Activated naive CD4-positive, alpha-beta T cell treated with anti-CD3 and anti-CD28 coated beads, Interleukin-2, amount 10 ng/mL, durations not matched to agents 5 hours and 36 hours (primary cell): ENCODE data around the gene SPTA1. TPM values are rescaled to one million over a fixed set of nuclear protein-coding genes. Genes with fewer than 3 reads are reported as not detected.

Experiments
- total RNA-seq, 2 experiments: library from RNA; stranded (reverse); gene quantifications; one replicate each; pipeline ENCODE4 v1.2.3, GENCODE V29; 2021

The SPTA1 gene
- not detected for total RNA-seq

DNA sequence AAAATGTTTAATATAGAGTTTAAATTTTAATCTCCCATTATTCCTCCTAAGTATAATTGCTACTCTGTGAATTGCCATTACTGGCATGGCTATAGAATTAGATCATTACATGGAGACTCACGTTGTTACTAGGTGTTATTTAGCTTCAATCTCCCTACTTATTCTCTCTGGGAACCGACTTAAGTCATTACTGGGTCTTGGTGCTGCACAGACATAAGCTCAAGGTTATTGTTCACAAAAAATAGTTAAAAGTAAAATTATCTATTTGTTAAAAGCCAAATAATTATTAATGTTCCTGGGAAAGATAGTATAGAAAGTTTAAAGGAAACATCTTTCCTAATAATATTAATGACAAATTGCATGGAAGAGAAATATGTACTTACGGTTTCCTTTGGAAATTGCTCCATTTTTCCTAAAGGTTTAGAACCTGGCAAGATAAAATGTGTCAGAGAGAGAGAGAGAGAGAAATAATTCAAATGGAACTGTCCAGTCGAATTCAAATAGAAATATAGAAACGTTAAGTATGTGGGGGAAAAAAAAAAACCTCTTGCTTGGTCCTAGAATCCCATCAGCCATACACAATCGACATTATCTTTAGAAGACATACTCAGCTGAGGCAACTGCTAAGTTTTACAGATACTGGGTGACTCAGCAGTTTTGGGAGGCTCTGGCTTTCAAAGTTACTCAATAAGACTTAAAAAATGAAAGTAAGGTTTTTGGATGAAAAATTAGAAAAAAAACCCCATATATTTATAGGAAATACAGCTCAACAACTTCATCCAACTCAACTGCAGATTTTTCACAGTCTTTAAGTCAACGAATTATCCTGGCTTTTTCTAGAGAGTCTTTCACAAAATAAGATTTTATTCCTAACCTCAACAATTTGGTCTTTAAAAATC is at the start of gene SPTA1:
SPTA1 (minus strand) TSS at position 605 of the 899 bp plus-strand sequence; CDS start at position 407, 198 bp downstream.

DNA sequence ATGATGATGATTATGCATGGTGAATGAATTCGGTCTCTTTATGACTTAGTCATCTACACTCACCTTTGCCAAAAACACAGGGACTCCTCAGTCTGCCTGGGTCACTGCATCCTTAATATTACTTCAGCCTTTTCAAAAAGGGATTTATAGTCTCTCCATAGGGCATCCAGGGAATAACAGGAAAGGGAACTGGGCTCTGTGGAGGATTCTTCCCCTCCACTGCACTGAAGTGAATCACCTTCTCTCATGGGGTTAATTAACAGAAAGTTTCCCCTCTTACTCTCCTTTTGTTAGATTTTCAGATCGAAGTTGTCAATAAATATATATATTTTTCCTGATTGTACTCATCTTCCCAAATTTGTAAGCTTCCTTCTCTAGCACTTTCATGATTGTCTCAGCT is 34.1 kb upstream of the SPTA1 start, which contains the start of gene OR6K3:
OR6K3 (minus strand) TSS at position 101 of the 400 bp plus-strand sequence. CDS start 2,605 bp downstream, outside the sequence.

DNA sequence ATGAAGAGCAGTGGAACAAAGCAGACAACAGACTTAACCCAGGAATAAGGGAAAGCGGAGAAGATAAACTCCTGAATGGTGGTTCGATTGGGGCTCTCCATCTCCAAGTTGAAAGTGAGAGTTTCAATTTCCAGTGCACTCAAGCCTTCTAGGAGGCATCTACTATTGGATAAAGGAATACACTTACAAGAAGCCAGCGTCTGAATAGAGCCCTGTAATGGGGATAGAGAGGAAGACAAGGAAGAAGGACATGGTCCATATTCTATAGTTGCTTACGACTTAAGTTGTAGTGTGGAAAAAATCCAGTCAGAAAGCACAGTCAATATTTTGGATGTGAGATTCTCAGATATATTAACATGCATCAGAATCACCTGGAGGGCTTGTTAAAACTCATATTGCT is 14.0 kb upstream of the SPTA1 start, which contains the start of gene OR6K2:
OR6K2 (minus strand) TSS at position 101 of the 400 bp plus-strand sequence; CDS start at position 101, 0 bp downstream.

DNA sequence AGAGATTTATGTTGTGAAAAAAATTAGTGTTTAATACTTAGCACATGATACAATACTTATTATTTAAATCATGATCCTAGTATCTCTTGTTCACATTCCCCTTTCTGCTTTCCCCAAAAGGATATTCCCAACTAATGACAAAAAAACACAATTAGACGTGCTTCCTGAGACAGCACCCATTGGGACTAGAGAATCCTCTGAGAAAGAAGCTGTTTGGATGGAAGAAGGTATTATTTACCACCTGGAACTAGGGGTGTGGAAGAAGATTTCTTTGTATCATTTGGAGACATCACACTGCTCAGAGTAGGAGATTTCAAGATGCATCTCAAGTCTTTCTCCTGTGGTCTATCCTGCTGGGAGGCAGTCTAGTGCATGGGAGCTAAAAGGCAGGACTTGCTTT is 81.5 kb downstream of the SPTA1 start, which contains the start of gene OR10Z1:
OR10Z1 (plus strand) TSS at position 301 of the 400 bp plus-strand sequence. CDS start 1,171 bp downstream, outside the sequence.

DNA sequence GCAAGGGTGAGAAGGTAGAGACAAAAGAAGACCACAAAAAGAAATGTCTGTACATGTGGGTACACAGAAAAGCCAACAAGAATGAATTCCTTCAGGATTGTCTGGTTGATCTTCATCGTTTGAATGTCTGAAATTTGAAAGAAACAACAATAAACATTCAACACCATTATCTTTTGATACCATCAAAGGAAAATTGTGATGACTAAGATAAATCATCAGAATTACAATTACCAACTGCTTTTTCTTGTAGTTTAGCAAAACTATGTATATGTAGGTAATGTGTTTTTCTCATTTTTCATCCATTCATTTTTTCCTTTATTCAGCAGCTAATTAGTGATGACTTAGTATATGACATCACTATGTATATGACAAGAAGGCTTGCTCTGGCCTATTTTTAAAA is 106.8 kb downstream of the SPTA1 start, which contains the start of gene OR10X1:
OR10X1 (minus strand) TSS at position 167 of the 400 bp plus-strand sequence; CDS start at position 167, 0 bp downstream.

DNA sequence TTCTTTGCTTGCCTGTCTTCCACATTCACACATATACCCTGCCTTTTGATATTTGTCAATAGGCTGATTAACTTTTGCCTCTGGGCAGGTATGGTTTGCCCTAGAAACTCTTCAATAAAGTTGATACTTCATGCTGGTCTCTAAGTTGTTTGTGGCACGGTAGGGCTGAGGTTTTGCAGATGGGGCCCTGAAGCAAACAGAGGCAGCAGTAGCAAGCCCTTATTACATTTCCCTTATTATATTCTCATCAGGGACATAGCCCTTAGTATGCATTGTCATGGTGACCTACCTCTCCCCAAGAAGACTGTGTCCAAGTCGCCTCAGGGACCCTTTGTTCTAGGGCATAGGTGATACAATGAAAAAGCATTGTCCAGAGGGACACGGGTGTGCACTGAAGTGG is 116.0 kb downstream of the SPTA1 start, which contains the start of gene OR6P1:
OR6P1 (minus strand) TSS at position 101 of the 400 bp plus-strand sequence. CDS start 6,976 bp downstream, outside the sequence.

Other genes with a start within 250 kb of the SPTA1 start
- not detected for gene OR10K1, start 224.9 kb downstream of the SPTA1 start, total RNA-seq
- not detected for gene OR10R2, start 214.5 kb downstream of the SPTA1 start, total RNA-seq
- not detected for gene OR6Y1, start 132.3 kb downstream of the SPTA1 start, total RNA-seq
- not detected for gene OR6P1, start 116.1 kb downstream of the SPTA1 start, total RNA-seq
- not detected for gene OR10X1, start 106.8 kb downstream of the SPTA1 start, total RNA-seq
- gene OR10Z1, start 81.4 kb downstream of the SPTA1 start, total RNA-seq = not detected
- not detected for gene OR6K2, start 13.9 kb upstream of the SPTA1 start, total RNA-seq
- not detected for gene OR6K3, start 34.0 kb upstream of the SPTA1 start, total RNA-seq
- not detected for gene OR6K6, start 68.0 kb upstream of the SPTA1 start, total RNA-seq
- not detected for gene OR6N1, start 85.5 kb upstream of the SPTA1 start, total RNA-seq
- not detected for gene OR6N2, start 94.5 kb upstream of the SPTA1 start, total RNA-seq
- gene MNDA, start 144.6 kb upstream of the SPTA1 start, total RNA-seq = not detected
- 10 to 100 TPM; 22.1 to 22.9 TPM for gene PYHIN1, start 244.8 kb upstream of the SPTA1 start, total RNA-seq